Measurements from ENCODE around the gene FXYD5.

FXYD5 gene

DNA sequence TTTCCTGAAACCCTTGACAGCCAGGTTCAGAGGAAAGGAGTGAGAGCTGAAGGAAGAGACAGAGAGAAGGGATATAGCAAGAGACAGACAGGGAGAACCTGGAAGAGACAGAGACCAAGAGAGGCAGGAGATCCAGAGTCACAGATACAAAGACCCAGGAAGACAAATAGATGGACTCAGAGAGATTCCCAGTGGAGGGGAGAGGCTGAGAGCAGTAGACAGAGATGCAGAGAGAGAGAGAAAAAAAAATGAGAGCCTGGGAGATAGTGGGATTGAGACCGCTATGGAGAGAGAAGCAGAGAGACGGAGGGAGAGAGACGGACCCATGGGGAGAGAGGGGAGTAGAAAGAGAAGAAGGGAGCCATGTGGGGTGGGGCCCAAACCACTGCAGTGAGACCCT is 10.7 kb upstream of the FXYD5 start:
- no peak overlapping the region for H3K4me3 ChIP-seq (ENCODE audit: low read depth, low read length)

GRCh38 chr19:35144259-35144599 is 10.3 kb upstream of the FXYD5 start:
- H3K4me3 ChIP-seq (ENCODE audit: low read depth, low read length) = no peak overlapping the region
- no peak for TF ChIP-seq CTCF (IDR thresholded peaks at IDR 0.05; ENCODE audit: borderline replicate concordance, insufficient read depth, low read depth, low read length)

More for the DNA sequence above, 10.7 kb upstream of the FXYD5 start:
- TF ChIP-seq CTCF (IDR thresholded peaks at IDR 0.05; ENCODE audit: borderline replicate concordance, insufficient read depth, low read depth, low read length) = no peak

DNA sequence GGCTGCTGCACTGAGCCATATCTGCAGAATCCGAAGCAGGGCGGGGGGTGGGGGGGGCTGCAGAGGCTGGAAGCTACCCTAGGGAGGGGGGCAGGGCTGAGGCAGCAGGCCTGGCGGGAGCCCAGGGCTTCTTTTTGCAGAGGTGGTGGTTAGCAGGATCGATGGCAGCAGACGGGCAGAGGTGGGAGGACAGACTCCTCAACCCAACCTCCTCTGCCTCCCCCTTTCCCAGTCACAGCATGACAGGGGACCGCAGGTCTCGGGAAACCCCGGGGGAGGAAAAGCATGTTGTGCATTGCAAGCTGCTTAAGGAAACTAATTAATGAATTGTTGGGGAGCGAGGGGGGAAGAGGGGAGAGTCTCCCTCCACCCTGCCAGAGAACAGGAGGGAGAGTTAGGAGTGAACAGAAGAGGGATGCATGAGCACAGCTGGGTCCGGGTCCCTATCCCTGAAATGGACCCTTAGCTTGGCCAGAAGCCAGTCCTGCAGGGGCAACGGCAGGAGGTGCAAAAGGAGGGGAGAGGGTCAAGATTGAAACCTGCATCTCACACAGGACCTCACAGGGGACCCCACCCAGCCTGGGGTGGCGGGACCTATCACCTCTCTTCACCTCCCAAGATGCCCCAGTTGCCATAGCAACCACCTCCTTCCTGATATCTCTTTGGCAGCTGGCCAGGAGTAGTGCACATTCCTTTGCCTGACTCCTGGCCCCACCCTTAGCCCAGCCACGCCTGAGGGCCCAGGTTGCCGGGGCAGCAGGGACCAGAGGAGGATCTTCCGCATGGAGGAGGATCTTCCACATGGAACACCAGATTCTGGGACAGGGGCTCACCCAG is 9.7 kb upstream of the FXYD5 start:
- H3K4me3 ChIP-seq (ENCODE audit: low read depth, low read length) = no peak overlapping the region
- TF ChIP-seq CTCF (IDR thresholded peaks at IDR 0.05; ENCODE audit: borderline replicate concordance, insufficient read depth, low read depth, low read length) = no peak

DNA sequence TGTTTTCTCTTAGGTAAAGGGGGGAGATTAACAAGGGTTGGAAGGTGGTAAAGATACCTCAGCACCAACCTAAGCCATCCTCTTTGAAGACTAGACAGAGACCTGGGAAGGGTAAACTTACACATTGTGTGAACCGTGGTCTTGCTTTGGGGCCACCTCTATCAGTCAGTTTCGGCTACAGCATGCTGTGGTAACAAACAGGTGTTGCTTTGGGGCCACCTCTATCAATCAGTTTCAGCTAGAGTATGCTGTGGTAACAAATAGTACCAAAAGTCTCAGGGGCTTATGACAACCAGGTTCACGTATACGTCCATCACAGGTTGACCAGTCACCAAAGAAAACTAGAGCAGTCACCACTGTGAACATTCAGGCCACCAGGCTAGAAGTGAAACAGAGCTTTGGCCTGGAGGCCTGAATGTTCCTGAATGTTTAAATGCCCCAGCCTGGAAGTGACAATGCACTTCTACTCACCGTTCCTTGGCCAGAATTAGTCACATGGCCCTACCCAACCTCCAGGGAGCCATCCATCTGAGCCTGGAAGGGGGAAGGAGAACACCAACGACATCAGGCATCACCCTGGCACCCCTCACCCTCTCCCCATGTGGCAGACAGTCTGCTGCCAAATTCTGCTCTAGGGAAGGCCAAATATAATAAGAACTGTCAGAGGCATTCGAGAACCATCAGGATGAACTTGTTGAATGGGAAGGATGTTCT is 7.6 kb upstream of the FXYD5 start:
- H3K4me3 ChIP-seq (ENCODE audit: low read depth, low read length) = no peak overlapping the region
- TF ChIP-seq CTCF (IDR thresholded peaks at IDR 0.05; ENCODE audit: borderline replicate concordance, insufficient read depth, low read depth, low read length) = no peak

DNA sequence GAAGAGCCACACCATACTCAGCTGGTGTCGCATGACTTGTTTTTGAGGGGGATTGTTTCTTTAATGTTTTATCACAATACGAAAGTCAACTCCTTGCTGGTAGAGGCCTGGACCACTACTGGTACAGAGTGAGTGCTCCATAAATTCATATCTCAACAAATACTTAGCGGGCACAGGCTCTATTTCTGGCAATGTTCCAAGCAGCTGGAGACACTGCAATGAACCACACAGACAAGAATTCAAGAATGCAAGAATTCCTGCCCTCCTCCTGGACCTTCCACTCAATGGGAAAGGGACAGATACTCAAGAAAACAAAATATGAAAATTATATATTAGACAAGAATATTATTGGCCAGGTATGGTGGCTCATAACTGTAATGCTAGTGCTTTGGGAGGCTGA is 5.1 kb upstream of the FXYD5 start:
- H3K4me3 ChIP-seq (ENCODE audit: low read depth, low read length) = no peak overlapping the region
- TF ChIP-seq CTCF (IDR thresholded peaks at IDR 0.05; ENCODE audit: borderline replicate concordance, insufficient read depth, low read depth, low read length) = no peak

DNA sequence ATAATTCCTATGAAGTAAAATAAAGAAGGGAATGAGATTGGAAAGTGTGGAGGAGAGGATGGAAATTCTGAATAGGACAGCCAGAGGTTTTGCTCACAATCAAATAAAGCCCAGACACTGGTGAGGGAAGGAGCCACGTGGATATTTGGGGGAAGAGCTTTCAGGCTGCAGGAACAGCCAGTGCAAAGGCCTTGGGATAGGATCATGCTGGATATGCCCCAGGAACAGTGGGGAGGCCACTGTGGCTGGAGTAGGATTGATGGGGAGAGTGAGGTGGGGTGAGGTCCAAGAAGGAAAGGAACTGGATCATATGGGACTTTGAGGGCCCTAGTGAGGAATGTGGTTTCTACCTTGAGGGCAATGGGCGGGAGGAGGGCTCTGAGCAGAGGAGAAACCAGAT is 4.1 kb upstream of the FXYD5 start:
- no peak for TF ChIP-seq CTCF (IDR thresholded peaks at IDR 0.05; ENCODE audit: borderline replicate concordance, insufficient read depth, low read depth, low read length)

More for the DNA sequence above, 4.1 kb upstream of the FXYD5 start:
- H3K4me3 ChIP-seq (ENCODE audit: low read depth, low read length) = no peak overlapping the region
